SIG-M5 treated with dmso at 0.1 percent for 504 hours (cell line): ENCODE data around the gene PABPC5.

ENCODE experiments used
- DNase-seq: peaks from one replicate; lab custom pipeline; 2025; ENCODE audit not compliant: unreplicated experiment; lab: John Stamatoyannopoulos, UW

The PABPC5 gene

DNA sequence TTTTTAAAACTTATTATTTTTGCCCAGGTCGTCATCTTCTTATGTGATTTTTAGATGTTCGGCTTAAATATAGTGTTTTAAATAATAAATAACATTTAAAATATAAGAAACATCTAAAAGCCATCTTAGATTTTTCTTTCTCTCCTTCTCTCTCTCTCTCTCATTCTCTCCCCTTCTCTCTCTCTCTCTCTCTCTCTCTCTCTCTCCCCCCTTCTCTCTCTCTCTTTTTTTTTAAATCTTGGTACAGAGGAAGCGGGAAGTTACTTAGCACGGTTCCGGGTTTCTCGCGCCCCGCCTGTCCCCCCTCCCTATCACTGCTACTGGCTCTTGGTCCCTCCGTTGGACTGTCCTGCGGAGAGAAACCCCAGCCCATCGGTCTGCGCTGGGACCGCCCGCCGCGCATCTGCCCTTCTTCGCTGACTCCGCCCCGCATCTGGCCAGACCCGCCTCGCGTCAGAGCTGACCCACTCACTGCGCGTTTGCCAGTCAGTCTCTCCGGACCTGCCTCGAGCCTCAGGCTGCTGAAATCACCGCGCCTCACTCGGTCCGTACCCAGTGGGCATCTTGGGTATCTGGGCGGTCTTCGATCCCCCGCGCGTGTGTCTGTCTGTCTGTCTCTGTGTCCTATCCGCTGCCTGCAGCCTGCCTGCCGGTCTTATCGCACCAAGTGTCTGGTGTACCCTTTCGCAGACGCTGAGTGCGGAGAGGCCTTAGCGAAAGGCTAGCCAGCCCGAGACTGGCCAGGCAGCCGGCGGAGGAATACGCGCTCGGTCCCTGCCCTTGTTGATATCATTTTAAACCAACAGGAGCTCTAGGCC lies at the start of gene PABPC5:
Gene PABPC5, plus strand, starts transcription at position 489 of the 818 bp plus-strand sequence. CDS start 739 bp downstream, outside the sequence.
- no peak for DNase-seq

GRCh38 chrX:91389026-91389425 lies 45.6 kb upstream of the PABPC5 start:
- DNase-seq: no peak

GRCh38 chrX:91414713-91415112 lies 19.9 kb upstream of the PABPC5 start:
- DNase-seq: no peak

- no peak for DNase-seq
These were observed 756 bp downstream of the PABPC5 start for GRCh38 chrX:91435395-91435794.
